Smooth muscle cell (in vitro differentiated cells): ENCODE results near the gene SDCCAG8. TPM values are rescaled to one million over a fixed set of nuclear protein-coding genes. Genes with fewer than 3 reads are reported as not detected.

Experiments
- DNase-seq: peaks from one replicate; lab custom pipeline; 2025; ENCODE audit not compliant: unreplicated experiment; lab: John Stamatoyannopoulos, UW
- H2AFZ ChIP-seq: fragments of 200-600 bp; sonication (generic); 2 replicates; pipeline ENCODE4 v1.6.0; 2016; ENCODE audit warnings: antibody characterized with exemption, low read depth, mild to moderate bottlenecking
- H3F3A ChIP-seq: fragments of 200-600 bp; sonication (generic); 2 replicates; pipeline ENCODE4 v1.6.0; 2017; ENCODE audit warnings: antibody characterized with exemption, low read depth
- H3K27ac ChIP-seq: fragments of 200-600 bp; sonication (generic); 2 replicates; pipeline ENCODE4 v1.5.1; 2016; ENCODE audit warnings: low read depth, mild to moderate bottlenecking
- H3K27me3 ChIP-seq: fragments of 200-600 bp; sonication (generic); 2 replicates; pipeline ENCODE4 v1.6.1; 2016; ENCODE audit warnings: low read depth, mild to moderate bottlenecking
- H3K36me3 ChIP-seq: fragments of 200-600 bp; sonication (generic); 2 replicates; pipeline ENCODE4 v1.5.1; 2016; ENCODE audit warnings: low read depth
- H3K4me1 ChIP-seq: fragments of 200-600 bp; sonication (generic); 2 replicates; pipeline ENCODE4 v1.5.1; 2016; ENCODE audit warnings: low read depth
- H3K4me2 ChIP-seq: fragments of 200-600 bp; sonication (generic); 2 replicates; pipeline ENCODE4 v1.6.0; 2016; ENCODE audit warnings: mild to moderate bottlenecking
- H3K4me3 ChIP-seq: fragments of 200-600 bp; sonication (generic); 2 replicates; pipeline ENCODE4 v1.5.1; 2016; ENCODE audit warnings: mild to moderate bottlenecking
- H3K79me2 ChIP-seq: fragments of 200-600 bp; sonication (generic); 2 replicates; pipeline ENCODE4 v1.6.0; 2016; ENCODE audit warnings: low read depth, mild to moderate bottlenecking
- H3K9ac ChIP-seq: fragments of 200-600 bp; sonication (generic); 2 replicates; pipeline ENCODE4 v1.6.0; 2016; ENCODE audit warnings: low read depth
- H3K9me3 ChIP-seq: fragments of 200-600 bp; sonication (generic); replicated peaks from 2 replicates; pipeline ENCODE4 v1.5.1; 2016; ENCODE audit warnings: low read depth
- H4K20me1 ChIP-seq: fragments of 200-600 bp; sonication (generic); 2 replicates; pipeline ENCODE4 v1.6.0; 2016; ENCODE audit warnings: low read depth
- CTCF ChIP-seq: fragments of 200-600 bp; sonication (generic); IDR thresholded peaks from 2 replicates; pipeline ENCODE4 v1.5.1; 2017; ENCODE audit warnings: borderline replicate concordance, mild to moderate bottlenecking, antibody characterized with exemption; ENCODE audit not compliant: insufficient read depth, poor library complexity, severe bottlenecking
- WGBS: methylation state at CpG from one replicate; pipeline ENCODE4 v1.1.7; 2016; ENCODE audit warnings: low lambda C conversion rate; 5-methylcytosine and 5-hydroxymethylcytosine counted together
- polyA plus RNA-seq: library from polyadenylated mRNA; unstranded; fragments of >200 nt; fragmentation: Nextera tagmentation; extraction: Ambion mirVana; gene quantifications from 2 replicates; pipeline ENCODE4 v1.2.1, GENCODE V29; 2016
- total RNA-seq: library from RNA; depleted of rRNA; stranded (reverse); fragments of >200 nt; gene quantifications from 2 replicates; pipeline ENCODE4 v1.2.3, GENCODE V29; 2014

Gene SDCCAG8
- total and polyA plus RNA-seq, 2 experiments from 2014 or later = 30.9 to 33.4 TPM

GRCh38 chr1:243461700-243462099 lies 205.9 kb downstream of the SDCCAG8 start:
- H3K36me3 ChIP-seq = peaks cover 2% of the 10 kb centered on the region
- H3K4me2 ChIP-seq = no peak overlapping the region
- H3K79me2 ChIP-seq = no peaks in the 10 kb centered on the region
- H3K4me1 ChIP-seq = no peaks in the 10 kb centered on the region
- no peak overlapping the region for H3K4me3 ChIP-seq
- H2AFZ ChIP-seq = no peak overlapping the region
- no peaks in the 10 kb centered on the region for H4K20me1 ChIP-seq
- DNase-seq = no peak
- 93% methylated on average over 4 of the region's 4 CpGs for WGBS
- no peaks in the 10 kb centered on the region for H3K27me3 ChIP-seq
- no peaks in the 10 kb centered on the region for H3F3A ChIP-seq
- H3K9ac ChIP-seq = no peak overlapping the region
- no peak for TF ChIP-seq CTCF
- H3K27ac ChIP-seq = no peak overlapping the region
- no peaks in the 10 kb centered on the region for H3K9me3 ChIP-seq

DNA sequence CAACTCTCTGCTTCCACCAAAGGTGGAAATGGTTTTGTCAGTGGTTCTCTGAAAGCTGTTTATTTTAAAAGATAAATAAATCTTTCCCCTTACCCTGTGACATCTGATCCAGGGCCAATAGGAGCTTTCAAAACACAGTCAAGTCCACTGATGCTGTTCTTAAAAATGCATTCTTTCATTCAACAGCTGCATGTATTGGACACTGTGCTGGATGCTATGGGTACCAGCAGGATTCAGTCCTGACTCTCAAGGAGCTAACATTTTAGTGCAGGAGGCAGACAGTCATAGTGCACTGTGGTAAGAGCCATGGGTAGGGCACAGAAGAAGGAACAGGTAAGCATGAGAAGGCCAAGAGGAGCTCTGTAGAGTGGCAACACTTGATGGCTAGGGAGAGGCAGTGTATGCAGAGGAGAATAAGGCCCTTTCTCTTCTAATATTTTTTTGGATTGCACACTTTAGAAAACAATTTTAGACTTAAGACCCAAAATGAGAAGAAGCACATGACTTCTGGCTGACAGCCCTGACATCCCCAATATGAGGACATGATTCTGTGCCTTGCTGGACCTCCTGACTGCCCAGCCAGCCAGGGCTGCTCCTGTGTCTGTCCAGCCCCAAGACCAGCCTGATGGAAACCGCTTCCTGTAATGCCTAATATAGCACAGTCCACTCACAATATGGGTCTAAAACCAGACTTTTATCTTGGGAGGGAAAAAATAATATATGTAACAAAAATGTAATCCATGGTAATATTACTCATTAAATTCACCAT lies 207.3 kb downstream of the SDCCAG8 start:
- H3K4me2 ChIP-seq = no peak overlapping the region
- H3K79me2 ChIP-seq = no peaks in the 10 kb centered on the region
- no peak overlapping the region for H3K4me3 ChIP-seq
- no peaks in the 10 kb centered on the region for H3K27me3 ChIP-seq
- no peak for DNase-seq
- WGBS = 94% methylated on average over 1 of the region's 1 CpG
- H2AFZ ChIP-seq = no peak overlapping the region
- no peak for TF ChIP-seq CTCF
- H3K9ac ChIP-seq = no peak overlapping the region
- no peak overlapping the region for H3K27ac ChIP-seq
- no peaks in the 10 kb centered on the region for H3K4me1 ChIP-seq
- no peaks in the 10 kb centered on the region for H3F3A ChIP-seq
- H3K36me3 ChIP-seq = no peaks in the 10 kb centered on the region
- H3K9me3 ChIP-seq = no peaks in the 10 kb centered on the region
- no peaks in the 10 kb centered on the region for H4K20me1 ChIP-seq

GRCh38 chr1:243465081-243465480 lies 209.2 kb downstream of the SDCCAG8 start:
- Histone ChIP-seq H3K4me2 (no peak overlapping the region), H3K27me3 (no peaks in the 10 kb centered on the region), H3K4me3 (no peak overlapping the region), H3K27ac (no peak overlapping the region), H3K9me3 (no peaks in the 10 kb centered on the region), H3K9ac (no peak overlapping the region), H3K79me2 (no peaks in the 10 kb centered on the region), H4K20me1 (no peaks in the 10 kb centered on the region), H3K4me1 (peaks cover 2% of the 10 kb centered on the region), H3K36me3 (no peaks in the 10 kb centered on the region), H2AFZ (no peak overlapping the region), H3F3A (no peaks in the 10 kb centered on the region)
- no peak for TF ChIP-seq CTCF
- 89% methylated on average over 5 of the region's 5 CpGs for WGBS
- DNase-seq = no peak

GRCh38 chr1:243465738-243466137 lies 209.9 kb downstream of the SDCCAG8 start:
- peaks cover 8% of the 10 kb centered on the region for H3K4me1 ChIP-seq
- H3K36me3 ChIP-seq = no peaks in the 10 kb centered on the region
- no peaks in the 10 kb centered on the region for H3F3A ChIP-seq
- no peaks in the 10 kb centered on the region for H3K79me2 ChIP-seq
- H3K4me2 ChIP-seq = no peak overlapping the region
- 75% methylated on average over 5 of the region's 5 CpGs for WGBS
- no peaks in the 10 kb centered on the region for H3K9me3 ChIP-seq
- H3K4me3 ChIP-seq = no peak overlapping the region
- H3K27me3 ChIP-seq = no peaks in the 10 kb centered on the region
- no peaks in the 10 kb centered on the region for H4K20me1 ChIP-seq
- H3K27ac ChIP-seq = no peak overlapping the region
- TF ChIP-seq CTCF = no peak
- no peak overlapping the region for H2AFZ ChIP-seq
- no peak overlapping the region for H3K9ac ChIP-seq
- DNase-seq = no peak
